Measurements from ENCODE around the gene GABRR2. TPM values are rescaled to one million over a fixed set of nuclear protein-coding genes. Genes with fewer than 3 reads are reported as not detected.
"Not testable (repeated sequence)": the region's sequence is repeated elsewhere in the genome, so short reads cannot be mapped to it uniquely, and the experiment has no call there.

GABRR2 gene
- total RNA-seq, 1 donor, result not detected

- Histone ChIP-seq H3K27ac (ENCODE audit: low read depth, low read length) (no peak overlapping the region), H3K9me3 (ENCODE audit: low read depth, low read length) (no peaks in the 10 kb centered on the region), H3K36me3 (ENCODE audit: insufficient read depth, low read length) (peaks cover 4% of the 10 kb centered on the region), H3K4me2 (ENCODE audit: insufficient read depth, low read length) (peak overlapping the region; percentile 25), H3K79me2 (ENCODE audit: insufficient read depth, low read length) (no peaks in the 10 kb centered on the region), H2AFZ (ENCODE audit: low read length) (no peak overlapping the region), H3K4me1 (ENCODE audit: insufficient read depth, low read length) (peaks cover 28% of the 10 kb centered on the region), H3K4me3 (ENCODE audit: insufficient read depth, low read length) (no peak overlapping the region), H3K27me3 (ENCODE audit: insufficient read depth, low read length) (peaks cover 27% of the 10 kb centered on the region), H4K20me1 (ENCODE audit: insufficient read depth, low read length) (peaks cover 12% of the 10 kb centered on the region)
- peak; percentile 72 for DNase-seq (ENCODE audit: insufficient read length, low spot score, missing footprints)
- TF ChIP-seq CTCF (IDR thresholded peaks at IDR 0.05; ENCODE audit: extremely low read depth, low read depth, low read length), result peak; percentile 58
Measured at GRCh38 chr6:89311853-89312531, 3.1 kb downstream of the GABRR2 start.

GRCh38 chr6:89311530-89311852, 3.6 kb downstream of the GABRR2 start:
- H2AFZ ChIP-seq (ENCODE audit: low read length), result peak overlapping the region; percentile 2
- TF ChIP-seq CTCF (IDR thresholded peaks at IDR 0.05; ENCODE audit: extremely low read depth, low read depth, low read length), result no peak

GRCh38 chr6:89310929-89311328, 4.2 kb downstream of the GABRR2 start:
- TF ChIP-seq CTCF (IDR thresholded peaks at IDR 0.05; ENCODE audit: extremely low read depth, low read depth, low read length), result no peak
- H3K36me3 ChIP-seq (ENCODE audit: insufficient read depth, low read length), result peaks cover 4% of the 10 kb centered on the region
- no peak overlapping the region for H3K27ac ChIP-seq (ENCODE audit: low read depth, low read length)
- H3K4me1 ChIP-seq (ENCODE audit: insufficient read depth, low read length), result peaks cover 28% of the 10 kb centered on the region
- H3K79me2 ChIP-seq (ENCODE audit: insufficient read depth, low read length), result no peaks in the 10 kb centered on the region
- H3K4me3 ChIP-seq (ENCODE audit: insufficient read depth, low read length), result no peak overlapping the region
- H4K20me1 ChIP-seq (ENCODE audit: insufficient read depth, low read length), result peaks cover 12% of the 10 kb centered on the region
- no peak overlapping the region for H3K4me2 ChIP-seq (ENCODE audit: insufficient read depth, low read length)
- no peaks in the 10 kb centered on the region for H3K9me3 ChIP-seq (ENCODE audit: low read depth, low read length)
- DNase-seq (ENCODE audit: insufficient read length, low spot score, missing footprints), result peak; percentile 79
- no peak overlapping the region for H2AFZ ChIP-seq (ENCODE audit: low read length)
- H3K27me3 ChIP-seq (ENCODE audit: insufficient read depth, low read length), result peaks cover 35% of the 10 kb centered on the region

More at GRCh38 chr6:89311530-89311852, 3.6 kb downstream of the GABRR2 start:
- H3K79me2 ChIP-seq (ENCODE audit: insufficient read depth, low read length), result no peaks in the 10 kb centered on the region
- no peak overlapping the region for H3K4me3 ChIP-seq (ENCODE audit: insufficient read depth, low read length)
- peak overlapping the region; percentile 25 for H3K4me2 ChIP-seq (ENCODE audit: insufficient read depth, low read length)
- H3K9me3 ChIP-seq (ENCODE audit: low read depth, low read length), result no peaks in the 10 kb centered on the region
- peaks cover 31% of the 10 kb centered on the region for H3K27me3 ChIP-seq (ENCODE audit: insufficient read depth, low read length)
- peaks cover 28% of the 10 kb centered on the region for H3K4me1 ChIP-seq (ENCODE audit: insufficient read depth, low read length)
- no peak overlapping the region for H3K27ac ChIP-seq (ENCODE audit: low read depth, low read length)
- no peak for DNase-seq (ENCODE audit: insufficient read length, low spot score, missing footprints)
- peaks cover 12% of the 10 kb centered on the region for H4K20me1 ChIP-seq (ENCODE audit: insufficient read depth, low read length)
- peaks cover 4% of the 10 kb centered on the region for H3K36me3 ChIP-seq (ENCODE audit: insufficient read depth, low read length)

- no peak overlapping the region for H3K4me3 ChIP-seq (ENCODE audit: insufficient read depth, low read length)
- no peaks in the 10 kb centered on the region for H3K36me3 ChIP-seq (ENCODE audit: insufficient read depth, low read length)
- peaks cover 46% of the 10 kb centered on the region for H3K27me3 ChIP-seq (ENCODE audit: insufficient read depth, low read length)
- no peaks in the 10 kb centered on the region for H3K9me3 ChIP-seq (ENCODE audit: low read depth, low read length)
- H3K27ac ChIP-seq (ENCODE audit: low read depth, low read length), result no peak overlapping the region
- DNase-seq (ENCODE audit: insufficient read length, low spot score, missing footprints), result peak; percentile 50
- peaks cover 10% of the 10 kb centered on the region for H4K20me1 ChIP-seq (ENCODE audit: insufficient read depth, low read length)
- H3K4me1 ChIP-seq (ENCODE audit: insufficient read depth, low read length), result peaks cover 28% of the 10 kb centered on the region
- TF ChIP-seq CTCF (IDR thresholded peaks at IDR 0.05; ENCODE audit: extremely low read depth, low read depth, low read length), result no peak
- H2AFZ ChIP-seq (ENCODE audit: low read length), result no peak overlapping the region
- H3K4me2 ChIP-seq (ENCODE audit: insufficient read depth, low read length), result no peak overlapping the region
- no peaks in the 10 kb centered on the region for H3K79me2 ChIP-seq (ENCODE audit: insufficient read depth, low read length)
Measured at GRCh38 chr6:89308525-89309395, 6.3 kb downstream of the GABRR2 start.

- H3K36me3 ChIP-seq (ENCODE audit: insufficient read depth, low read length); H3K79me2 ChIP-seq (ENCODE audit: insufficient read depth, low read length); H3K9me3 ChIP-seq (ENCODE audit: low read depth, low read length); H3K4me2 ChIP-seq (ENCODE audit: insufficient read depth, low read length); H3K4me1 ChIP-seq (ENCODE audit: insufficient read depth, low read length); H3K27ac ChIP-seq (ENCODE audit: low read depth, low read length); H2AFZ ChIP-seq (ENCODE audit: low read length); H4K20me1 ChIP-seq (ENCODE audit: insufficient read depth, low read length); DNase-seq (ENCODE audit: insufficient read length, low spot score, missing footprints); H3K4me3 ChIP-seq (ENCODE audit: insufficient read depth, low read length): not testable (repeated sequence)
- H3K27me3 ChIP-seq (ENCODE audit: insufficient read depth, low read length), result peaks cover 63% of the 10 kb centered on the region
Measured at GRCh38 chr6:89304517-89304916, 10.6 kb downstream of the GABRR2 start.
